ENCODE data around the gene PHKB.
A peak's percentile ranks its signal among the peaks of the same experiment; 100 is the strongest.

PHKB gene

GRCh38 chr16:47565454-47565853 is 104.3 kb downstream of the PHKB start:
- Mint-ChIP-seq H3K27me3 (no peaks in the 10 kb centered on the region), H3K4me1 (peaks cover 65% of the 10 kb centered on the region), H3K27ac (no peak overlapping the region)

GRCh38 chr16:47567321-47567720 is 106.2 kb downstream of the PHKB start:
- H3K9me3 Mint-ChIP-seq: peaks cover 8% of the 10 kb centered on the region
- H3K4me1 Mint-ChIP-seq: peaks cover 73% of the 10 kb centered on the region

More at GRCh38 chr16:47565454-47565853, 104.3 kb downstream of the PHKB start:
- H3K4me3 Mint-ChIP-seq: peak overlapping the region; percentile 47
- H3K36me3 Mint-ChIP-seq: peaks cover 35% of the 10 kb centered on the region
- peaks cover 8% of the 10 kb centered on the region for H3K9me3 Mint-ChIP-seq

GRCh38 chr16:47568351-47568750 is 107.2 kb downstream of the PHKB start:
- H3K4me3 Mint-ChIP-seq: peak overlapping the region; percentile 26
- peak overlapping the region; percentile 30 for H3K27ac Mint-ChIP-seq
- peaks cover 8% of the 10 kb centered on the region for H3K9me3 Mint-ChIP-seq
- H3K4me1 Mint-ChIP-seq: peaks cover 77% of the 10 kb centered on the region
- H3K36me3 Mint-ChIP-seq: peaks cover 35% of the 10 kb centered on the region
- no peaks in the 10 kb centered on the region for H3K27me3 Mint-ChIP-seq

More at GRCh38 chr16:47567321-47567720, 106.2 kb downstream of the PHKB start:
- no peaks in the 10 kb centered on the region for H3K27me3 Mint-ChIP-seq
- peaks cover 31% of the 10 kb centered on the region for H3K36me3 Mint-ChIP-seq
- H3K4me3 Mint-ChIP-seq: no peak overlapping the region
- H3K27ac Mint-ChIP-seq: no peak overlapping the region

GRCh38 chr16:47571049-47571448 is 109.9 kb downstream of the PHKB start:
- H3K9me3 Mint-ChIP-seq: no peaks in the 10 kb centered on the region
- H3K4me1 Mint-ChIP-seq: peaks cover 77% of the 10 kb centered on the region
- no peak overlapping the region for H3K27ac Mint-ChIP-seq
- H3K36me3 Mint-ChIP-seq: peaks cover 31% of the 10 kb centered on the region
- no peaks in the 10 kb centered on the region for H3K27me3 Mint-ChIP-seq
- H3K4me3 Mint-ChIP-seq: no peak overlapping the region

GRCh38 chr16:47571711-47572110 is 110.6 kb downstream of the PHKB start:
- H3K9me3 Mint-ChIP-seq: peaks cover 4% of the 10 kb centered on the region
- peaks cover 78% of the 10 kb centered on the region for H3K4me1 Mint-ChIP-seq
- H3K36me3 Mint-ChIP-seq: peaks cover 34% of the 10 kb centered on the region
- no peaks in the 10 kb centered on the region for H3K27me3 Mint-ChIP-seq
- no peak overlapping the region for H3K27ac Mint-ChIP-seq
- H3K4me3 Mint-ChIP-seq: no peak overlapping the region

- peaks cover 9% of the 10 kb centered on the region for H3K9me3 Mint-ChIP-seq
- H3K4me3 Mint-ChIP-seq: peak overlapping the region; percentile 41
- H3K27ac Mint-ChIP-seq: peak overlapping the region; percentile 83
- peaks cover 73% of the 10 kb centered on the region for H3K4me1 Mint-ChIP-seq
- H3K27me3 Mint-ChIP-seq: no peaks in the 10 kb centered on the region
- H3K36me3 Mint-ChIP-seq: peaks cover 39% of the 10 kb centered on the region
These were observed 113.2 kb downstream of the PHKB start for GRCh38 chr16:47574091-47575054.

- Mint-ChIP-seq H3K36me3 (peaks cover 36% of the 10 kb centered on the region), H3K4me1 (peaks cover 61% of the 10 kb centered on the region), H3K27ac (no peak overlapping the region), H3K4me3 (no peak overlapping the region), H3K9me3 (peaks cover 9% of the 10 kb centered on the region), H3K27me3 (no peaks in the 10 kb centered on the region)
These were observed 115.9 kb downstream of the PHKB start for GRCh38 chr16:47577029-47577428.

GRCh38 chr16:47578033-47578432 is 116.9 kb downstream of the PHKB start:
- peaks cover 51% of the 10 kb centered on the region for H3K4me1 Mint-ChIP-seq
- H3K36me3 Mint-ChIP-seq: peaks cover 31% of the 10 kb centered on the region
- no peaks in the 10 kb centered on the region for H3K27me3 Mint-ChIP-seq
- H3K9me3 Mint-ChIP-seq: peaks cover 9% of the 10 kb centered on the region
- no peak overlapping the region for H3K4me3 Mint-ChIP-seq
- H3K27ac Mint-ChIP-seq: no peak overlapping the region

GRCh38 chr16:47578573-47578972 is 117.4 kb downstream of the PHKB start:
- H3K27ac Mint-ChIP-seq: no peak overlapping the region
- H3K4me1 Mint-ChIP-seq: peaks cover 48% of the 10 kb centered on the region
- no peaks in the 10 kb centered on the region for H3K27me3 Mint-ChIP-seq
- no peak overlapping the region for H3K4me3 Mint-ChIP-seq
- H3K36me3 Mint-ChIP-seq: peaks cover 32% of the 10 kb centered on the region
- H3K9me3 Mint-ChIP-seq: peaks cover 9% of the 10 kb centered on the region

GRCh38 chr16:47581114-47581513 is 120.0 kb downstream of the PHKB start:
- H3K36me3 Mint-ChIP-seq: peaks cover 24% of the 10 kb centered on the region
- H3K4me1 Mint-ChIP-seq: peaks cover 28% of the 10 kb centered on the region
- H3K9me3 Mint-ChIP-seq: peaks cover 9% of the 10 kb centered on the region
- no peak overlapping the region for H3K27ac Mint-ChIP-seq
- no peaks in the 10 kb centered on the region for H3K27me3 Mint-ChIP-seq
- H3K4me3 Mint-ChIP-seq: no peak overlapping the region

- Mint-ChIP-seq H3K9me3 (no peaks in the 10 kb centered on the region), H3K4me1 (no peaks in the 10 kb centered on the region), H3K36me3 (peaks cover 15% of the 10 kb centered on the region), H3K27me3 (no peaks in the 10 kb centered on the region), H3K4me3 (no peak overlapping the region), H3K27ac (no peak overlapping the region)
These were observed 123.5 kb downstream of the PHKB start for GRCh38 chr16:47584464-47585225.

GRCh38 chr16:47586121-47586520 is 125.0 kb downstream of the PHKB start:
- no peak overlapping the region for H3K27ac Mint-ChIP-seq
- no peaks in the 10 kb centered on the region for H3K9me3 Mint-ChIP-seq

GRCh38 chr16:47590472-47590871 is 129.3 kb downstream of the PHKB start:
- Mint-ChIP-seq H3K27me3 (no peaks in the 10 kb centered on the region), H3K9me3 (no peaks in the 10 kb centered on the region), H3K4me3 (no peak overlapping the region), H3K27ac (no peak overlapping the region), H3K4me1 (no peaks in the 10 kb centered on the region), H3K36me3 (peaks cover 29% of the 10 kb centered on the region)

More at GRCh38 chr16:47586121-47586520, 125.0 kb downstream of the PHKB start:
- H3K4me3 Mint-ChIP-seq: no peak overlapping the region
- H3K36me3 Mint-ChIP-seq: peaks cover 22% of the 10 kb centered on the region
- no peaks in the 10 kb centered on the region for H3K27me3 Mint-ChIP-seq
- no peaks in the 10 kb centered on the region for H3K4me1 Mint-ChIP-seq

GRCh38 chr16:47592232-47592631 is 131.1 kb downstream of the PHKB start:
- Mint-ChIP-seq H3K4me3 (no peak overlapping the region), H3K9me3 (no peaks in the 10 kb centered on the region), H3K27ac (no peak overlapping the region)

GRCh38 chr16:47599512-47599911 is 138.4 kb downstream of the PHKB start:
- Mint-ChIP-seq H3K36me3 (peaks cover 27% of the 10 kb centered on the region), H3K27ac (no peak overlapping the region), H3K4me1 (peaks cover 8% of the 10 kb centered on the region), H3K9me3 (no peaks in the 10 kb centered on the region), H3K4me3 (no peak overlapping the region), H3K27me3 (no peaks in the 10 kb centered on the region)

More at GRCh38 chr16:47592232-47592631, 131.1 kb downstream of the PHKB start:
- peaks cover 33% of the 10 kb centered on the region for H3K36me3 Mint-ChIP-seq
- no peaks in the 10 kb centered on the region for H3K4me1 Mint-ChIP-seq
- H3K27me3 Mint-ChIP-seq: no peaks in the 10 kb centered on the region

GRCh38 chr16:47600376-47600775 is 139.2 kb downstream of the PHKB start:
- Mint-ChIP-seq H3K4me3 (no peak overlapping the region), H3K9me3 (no peaks in the 10 kb centered on the region), H3K27me3 (no peaks in the 10 kb centered on the region), H3K4me1 (peaks cover 8% of the 10 kb centered on the region), H3K27ac (no peak overlapping the region), H3K36me3 (peaks cover 27% of the 10 kb centered on the region)
